Stimulated activated CD8-positive, alpha-beta memory T cell treated with anti-CD3 and anti-CD28 coated beads, Interleukin-15, amount 100 ng/mL, for 4 hours (primary cell): ENCODE results near the gene PSMD11.

Experiments
- DNase-seq, 2 donors: peaks; one replicate each; pipeline ENCODE4 v3.0.0-alpha.2; 2020; ENCODE audit warnings: low read depth in 2 of 2

Gene PSMD11

GRCh38 chr17:32490101-32490482 is 45.8 kb downstream of the PSMD11 start:
- DNase-seq = no peak

GRCh38 chr17:32491371-32492263 is 47.3 kb downstream of the PSMD11 start:
- no peak for DNase-seq

- DNase-seq = no peak
These were observed 47.9 kb downstream of the PSMD11 start for GRCh38 chr17:32492264-32492589.

GRCh38 chr17:32492648-32493289 is 48.5 kb downstream of the PSMD11 start:
- DNase-seq = no peak

- DNase-seq = no peak
These were observed 49.3 kb downstream of the PSMD11 start for GRCh38 chr17:32493571-32493970.

- DNase-seq = no peak
These were observed 49.7 kb downstream of the PSMD11 start for GRCh38 chr17:32493976-32494513.

- DNase-seq = no peak
These were observed 50.5 kb downstream of the PSMD11 start for GRCh38 chr17:32494621-32495358.

GRCh38 chr17:32495359-32496231 is 51.3 kb downstream of the PSMD11 start:
- DNase-seq = no peak

GRCh38 chr17:32496395-32497073 is 52.2 kb downstream of the PSMD11 start:
- no peak for DNase-seq

GRCh38 chr17:32497431-32498205 is 53.3 kb downstream of the PSMD11 start:
- no peak for DNase-seq

- DNase-seq = no peak
These were observed 54.1 kb downstream of the PSMD11 start for GRCh38 chr17:32498391-32498790.

- no peak for DNase-seq
These were observed 57.7 kb downstream of the PSMD11 start for GRCh38 chr17:32502013-32502412.

- no peak for DNase-seq
These were observed 58.4 kb downstream of the PSMD11 start for GRCh38 chr17:32502710-32503109.

GRCh38 chr17:32503251-32504165 is 59.2 kb downstream of the PSMD11 start:
- no peak for DNase-seq

GRCh38 chr17:32504166-32504990 is 60.1 kb downstream of the PSMD11 start:
- no peak for DNase-seq

- DNase-seq = no peak
These were observed 64.6 kb downstream of the PSMD11 start for GRCh38 chr17:32508926-32509325.

GRCh38 chr17:32510466-32510865 is 66.2 kb downstream of the PSMD11 start:
- DNase-seq = no peak

- no peak for DNase-seq
These were observed 68.0 kb downstream of the PSMD11 start for GRCh38 chr17:32512328-32512727.
